Panc1 (cell line): ENCODE data around the gene ZFP36L1. TPM values are rescaled to one million over a fixed set of nuclear protein-coding genes. Genes with fewer than 3 reads are reported as not detected.

ENCODE experiments used
- ATAC-seq: fragments of 200-7000 bp; cut with Tn5 transposase; 2 replicates; pipeline ENCODE4 v1.9.1; 2020; ENCODE audit warnings: mild to moderate bottlenecking, moderate library complexity
- BruUV-seq: library from RNA; stranded (reverse); fragments of 400-500 nt; replicated peaks from 2 replicates; lab custom pipeline; 2021; lab: Mats Ljungman, UMichigan
- CTCF ChIA-PET: fragments of 300-600 bp; sonication (Branson Sonifier 250); formaldehyde crosslinking; loops from one replicate; lab custom pipeline; 2022; ENCODE audit warnings: antibody characterized with exemption; lab: Charles Lee
- POLR2A ChIA-PET: fragments of 300-600 bp; sonication (Branson Sonifier 250); formaldehyde crosslinking; loops from one replicate; lab custom pipeline; 2022; ENCODE audit warnings: antibody characterized with exemption; lab: Charles Lee
- DNase-seq: peaks from one replicate; pipeline ENCODE4 v3.0.0-alpha.2; 2010; ENCODE audit warnings: low read depth, low spot score
- H3K27ac ChIP-seq: 2 replicates; pipeline ENCODE4 v1.5.1; 2011; ENCODE audit warnings: mild to moderate bottlenecking, low read length, inconsistent platforms
- H3K27me3 ChIP-seq: fragments of 200-500 bp; sonication (Bioruptor generic); 2 replicates; pipeline ENCODE4 v1.6.0; 2014; ENCODE audit warnings: low read length, inconsistent platforms; ENCODE audit not compliant: control insufficient read depth, insufficient read depth
- H3K36me3 ChIP-seq: fragments of 200-500 bp; sonication (Bioruptor generic); 2 replicates; pipeline ENCODE4 v1.5.1; 2014; ENCODE audit warnings: inconsistent platforms, mild to moderate bottlenecking, low read length, moderate library complexity; ENCODE audit not compliant: control insufficient read depth, insufficient read depth
- H3K4me1 ChIP-seq: 2 replicates; pipeline ENCODE4 v1.5.1; 2011; ENCODE audit warnings: inconsistent platforms, mild to moderate bottlenecking, low read length, moderate library complexity; ENCODE audit not compliant: control insufficient read depth, insufficient read depth
- H3K4me3 ChIP-seq, 2 experiments: 2 replicates each; pipeline ENCODE4 v1.5.1; 2011 to 2012; ENCODE audit warnings: low read depth in 2 of 2, low read length in 2 of 2, mild to moderate bottlenecking in 2 of 2, inconsistent platforms in 1 of 2, moderate library complexity in 1 of 2
- H3K9me3 ChIP-seq: fragments of 200-500 bp; sonication (Bioruptor generic); 2 replicates; pipeline ENCODE4 v1.5.1; 2014; ENCODE audit warnings: low read depth, mild to moderate bottlenecking, inconsistent platforms, low read length, moderate library complexity; ENCODE audit not compliant: control insufficient read depth, insufficient read depth
- CTCF ChIP-seq: fragments of 450-650 bp; IDR thresholded peaks from 2 replicates; pipeline ENCODE4 v1.5.1; 2017; ENCODE audit warnings: mild to moderate bottlenecking
- POLR2AphosphoS5 ChIP-seq: IDR thresholded peaks from 2 replicates; pipeline ENCODE4 v1.6.1; 2012; ENCODE audit warnings: mild to moderate bottlenecking, low read depth, low read length, moderate library complexity
- SIN3A ChIP-seq: IDR thresholded peaks from 2 replicates; pipeline ENCODE4 v1.6.1; 2012; ENCODE audit warnings: low read depth, mild to moderate bottlenecking, low read length, moderate library complexity, borderline replicate concordance; ENCODE audit not compliant: insufficient read depth
- TCF7L2 ChIP-seq: IDR thresholded peaks from 2 replicates; pipeline ENCODE4 v1.6.1; 2011; ENCODE audit warnings: mild to moderate bottlenecking, low read depth, low read length, inconsistent platforms
- in situ Hi-C: cut with HindIII; loops from 2 replicates; pipeline ENCODE4 v1.10.0; 2016; ENCODE audit warnings: low sequenced_read_pairs, low pct_unique_long_range_greater_than_20kb
- intact Hi-C: fragments of 100-400 bp; cut with micrococcal nuclease; formaldehyde crosslinking; loops from one replicate; pipeline ENCODE4 v1.10.0; 2022; ENCODE audit not compliant: unreplicated experiment
- total RNA-seq: library from RNA; stranded (reverse); gene quantifications from one replicate; pipeline ENCODE4 v1.2.1, GENCODE V29; 2021; ENCODE audit not compliant: unreplicated experiment
- TF ChIP-seq, protein P1 (sequence below), 2 experiments: IDR thresholded peaks; 2 replicates each; pipeline ENCODE4 v1.6.1; 2011 to 2012; ENCODE audit warnings: low read depth in 2 of 2, control low read depth in 1 of 2, low read length in 1 of 2, mild to moderate bottlenecking in 1 of 2, moderate library complexity in 1 of 2; ENCODE audit not compliant: insufficient read depth in 1 of 2

Gene ZFP36L1
- total RNA-seq, 1 experiment from 2014 or later = 84.9 TPM

- no peak for TF ChIP-seq POLR2AphosphoS5
- no peak for TF ChIP-seq CTCF
- TF ChIP-seq SIN3A = no peak
- TF ChIP-seq, protein P1, sequence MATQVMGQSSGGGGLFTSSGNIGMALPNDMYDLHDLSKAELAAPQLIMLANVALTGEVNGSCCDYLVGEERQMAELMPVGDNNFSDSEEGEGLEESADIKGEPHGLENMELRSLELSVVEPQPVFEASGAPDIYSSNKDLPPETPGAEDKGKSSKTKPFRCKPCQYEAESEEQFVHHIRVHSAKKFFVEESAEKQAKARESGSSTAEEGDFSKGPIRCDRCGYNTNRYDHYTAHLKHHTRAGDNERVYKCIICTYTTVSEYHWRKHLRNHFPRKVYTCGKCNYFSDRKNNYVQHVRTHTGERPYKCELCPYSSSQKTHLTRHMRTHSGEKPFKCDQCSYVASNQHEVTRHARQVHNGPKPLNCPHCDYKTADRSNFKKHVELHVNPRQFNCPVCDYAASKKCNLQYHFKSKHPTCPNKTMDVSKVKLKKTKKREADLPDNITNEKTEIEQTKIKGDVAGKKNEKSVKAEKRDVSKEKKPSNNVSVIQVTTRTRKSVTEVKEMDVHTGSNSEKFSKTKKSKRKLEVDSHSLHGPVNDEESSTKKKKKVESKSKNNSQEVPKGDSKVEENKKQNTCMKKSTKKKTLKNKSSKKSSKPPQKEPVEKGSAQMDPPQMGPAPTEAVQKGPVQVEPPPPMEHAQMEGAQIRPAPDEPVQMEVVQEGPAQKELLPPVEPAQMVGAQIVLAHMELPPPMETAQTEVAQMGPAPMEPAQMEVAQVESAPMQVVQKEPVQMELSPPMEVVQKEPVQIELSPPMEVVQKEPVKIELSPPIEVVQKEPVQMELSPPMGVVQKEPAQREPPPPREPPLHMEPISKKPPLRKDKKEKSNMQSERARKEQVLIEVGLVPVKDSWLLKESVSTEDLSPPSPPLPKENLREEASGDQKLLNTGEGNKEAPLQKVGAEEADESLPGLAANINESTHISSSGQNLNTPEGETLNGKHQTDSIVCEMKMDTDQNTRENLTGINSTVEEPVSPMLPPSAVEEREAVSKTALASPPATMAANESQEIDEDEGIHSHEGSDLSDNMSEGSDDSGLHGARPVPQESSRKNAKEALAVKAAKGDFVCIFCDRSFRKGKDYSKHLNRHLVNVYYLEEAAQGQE (IDR thresholded peaks at IDR 0.05; ENCODE audit: insufficient read depth in 1 of 2, low read depth in 2 of 2, low read length in 1 of 2) = no peak
- no peak for TF ChIP-seq TCF7L2
- CTCF ChIA-PET = no interaction called here
- DNase-seq (no peak), ATAC-seq (no peak)
- POLR2A ChIA-PET = no interaction called here
- Histone ChIP-seq H3K4me1 (no peaks in the 10 kb centered on the region), H3K27ac (no peak overlapping the region), H3K4me3 (no peak overlapping the region), H3K27me3 (no peaks in the 10 kb centered on the region), H3K9me3 (no peaks in the 10 kb centered on the region), H3K36me3 (no peaks in the 10 kb centered on the region)
- in situ Hi-C loops = no loop called here
- intact Hi-C loops = loop anchor here (10.0 kb wide), 1 partner anchor 1006 kb away; no protein-coding TSS in a partner anchor
- BruUV-seq = no TSS peak
These were observed 48.3 kb upstream of the ZFP36L1 start for GRCh38 chr14:68841016-68841809.

GRCh38 chr14:68840454-68840853, 47.6 kb upstream of the ZFP36L1 start:
- no TSS peak for BruUV-seq
- intact Hi-C loops (loop anchor here (10.0 kb wide), 1 partner anchor 1006 kb away; no protein-coding TSS in a partner anchor), in situ Hi-C loops (no loop called here)
- ChIA-PET POLR2A (no interaction called here), CTCF (no interaction called here)
- DNase-seq (no peak), ATAC-seq (no peak)
- Histone ChIP-seq H3K9me3 (no peaks in the 10 kb centered on the region), H3K36me3 (no peaks in the 10 kb centered on the region), H3K27ac (no peak overlapping the region), H3K4me1 (no peaks in the 10 kb centered on the region), H3K27me3 (no peaks in the 10 kb centered on the region), H3K4me3 (no peak overlapping the region)
- TF ChIP-seq POLR2AphosphoS5 (no peak), CTCF (no peak), TCF7L2 (no peak), SIN3A (no peak)
- TF ChIP-seq, protein P1 (IDR thresholded peaks at IDR 0.05; ENCODE audit: insufficient read depth in 1 of 2, low read depth in 2 of 2, low read length in 1 of 2) = no peak
